Heart left ventricle (tissue), 13 donors: ENCODE measurements around the gene PRXL2B.

ENCODE experiments used
- CTCF ChIP-seq, 12 donors: fragments of 200-600 bp; sonication (generic) in 4 of 12; IDR thresholded peaks; one replicate each; pipeline versions ENCODE4 v1.5.0 to v1.8.0; 2018 to 2022; ENCODE audit warnings: antibody characterized with exemption in 12 of 12, mild to moderate bottlenecking in 5 of 12
- POLR2A ChIP-seq, 2 donors: fragments of 450-650 bp; IDR thresholded peaks; one replicate each; pipeline ENCODE4 v1.6.1; 2017; ENCODE audit warnings: antibody characterized with exemption in 2 of 2, mild to moderate bottlenecking in 2 of 2, moderate library complexity in 2 of 2
- donor health status: ischemic (EF 13 %, LVEDD 7.1; RV severe dilation, severe dysfunction).
- donor health status: DM: no; HTN: yes; CAD: no.
- donor health status: DM: no; HTN: no; CAD: no.
- donor health status: ischemic (EF 25% LVEDD 6.9; RV normal size, moderate dysfunction).
- donor health status: ischemic (EF 25% LVEDD 5.7; RV mildly dilated, moderate dysfunction).
- donor health status: ischemic (EF 35%, LVEDD 5.7; RV mildly dilated, moderate dysfunction).
- donor health status: nonischemic (EF 11% LVEDD 7.7; RV severe dilation, severe dysfunction).
- donor health status: DM: yes; HTN: yes; CAD: no.
- donor health status: PGD.
- donor health status: ischemic (EF 29% LVEDD 5.4; RV normal size, mild dysfunction).
- donor health status: nonischemic (EF 23%, LVEDD 6.1; RV moderate dilation, normal function).

- TF ChIP-seq POLR2A (IDR thresholded peaks at IDR 0.05) (no peak), CTCF (IDR thresholded peaks at IDR 0.05) (no peak)
Observed at GRCh38 chr1:2597441-2598328, 11.1 kb downstream of the PRXL2B start.
